ENCODE results near the gene GPR151. TPM values are rescaled to one million over a fixed set of nuclear protein-coding genes. Genes with fewer than 3 reads are reported as not detected.

GPR151 gene
- total RNA-seq (2022; extraction: Qiagen RNA extraction) = not detected in 5 replicates

GRCh38 chr5:146516151-146516475, at the start of gene GPR151:
Gene GPR151, minus strand, starts transcription at chr5:146516190. Its CDS starts 77 bp downstream, at chr5:146516113.

Other genes starting within 250 kb of the GPR151 start
- gene POU4F3, start 177.4 kb downstream of the GPR151 start, total RNA-seq (2022; extraction: Qiagen RNA extraction) = 0.05 to 0.20 TPM (median 0.13 TPM) in 5 replicates
- 41.9 to 55.6 TPM (median 50.2 TPM) in 5 replicates for gene TCERG1, start 68.9 kb downstream of the GPR151 start, total RNA-seq (2022; extraction: Qiagen RNA extraction)